Endothelial cell of umbilical vein (primary cell): ENCODE data around the gene FMN2.

Experiments used
- FOS ChIP-seq: IDR thresholded peaks from 2 replicates; pipeline ENCODE4 v1.6.1; 2011; ENCODE audit warnings: mild to moderate bottlenecking, low read length, moderate library complexity, borderline replicate concordance; ENCODE audit not compliant: insufficient read depth
- POLR2AphosphoS5 ChIP-seq: IDR thresholded peaks from 2 replicates; pipeline ENCODE4 v1.6.1; 2012; ENCODE audit warnings: low read depth, mild to moderate bottlenecking, control low read depth, low read length, moderate library complexity; ENCODE audit not compliant: insufficient read depth
- TF ChIP-seq, protein P1 (sequence below): IDR thresholded peaks from 2 replicates; pipeline ENCODE4 v1.6.1; 2011; ENCODE audit not compliant: insufficient read depth, insufficient read length
- TF ChIP-seq, protein P2 (sequence below), 2 donors: IDR thresholded peaks; 1 replicate in 1 of 2; 2 replicates in 1 of 2; pipeline ENCODE4 v1.5.1; 2011; ENCODE audit warnings: low read length in 2 of 2, mild to moderate bottlenecking in 2 of 2, moderate library complexity in 2 of 2, control low read depth in 1 of 2, inconsistent platforms in 1 of 2, low read depth in 1 of 2; ENCODE audit not compliant: insufficient read depth in 1 of 2; ENCODE audit errors: extremely low read depth in 1 of 2

DNA sequence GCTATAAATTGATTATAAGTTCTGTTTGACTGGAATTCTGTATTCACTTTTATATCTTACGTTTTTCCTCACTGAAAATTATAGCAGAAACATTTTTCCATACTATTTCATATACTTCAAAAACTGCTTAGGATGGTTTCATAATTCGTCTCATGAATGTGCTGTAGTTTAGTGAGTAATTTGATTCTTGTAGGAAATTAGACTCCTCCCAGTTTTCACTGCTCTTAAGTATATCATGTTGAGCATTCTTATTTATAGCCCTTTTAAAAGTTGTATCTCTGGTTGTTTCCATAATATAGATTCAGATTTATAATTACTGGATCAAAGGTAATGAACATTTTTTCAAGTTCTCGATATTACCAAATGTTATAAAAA lies 250.6 kb downstream of the FMN2 start:
- TF ChIP-seq, protein P1, sequence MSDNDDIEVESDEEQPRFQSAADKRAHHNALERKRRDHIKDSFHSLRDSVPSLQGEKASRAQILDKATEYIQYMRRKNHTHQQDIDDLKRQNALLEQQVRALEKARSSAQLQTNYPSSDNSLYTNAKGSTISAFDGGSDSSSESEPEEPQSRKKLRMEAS, result no peak
- TF ChIP-seq, protein P2, sequence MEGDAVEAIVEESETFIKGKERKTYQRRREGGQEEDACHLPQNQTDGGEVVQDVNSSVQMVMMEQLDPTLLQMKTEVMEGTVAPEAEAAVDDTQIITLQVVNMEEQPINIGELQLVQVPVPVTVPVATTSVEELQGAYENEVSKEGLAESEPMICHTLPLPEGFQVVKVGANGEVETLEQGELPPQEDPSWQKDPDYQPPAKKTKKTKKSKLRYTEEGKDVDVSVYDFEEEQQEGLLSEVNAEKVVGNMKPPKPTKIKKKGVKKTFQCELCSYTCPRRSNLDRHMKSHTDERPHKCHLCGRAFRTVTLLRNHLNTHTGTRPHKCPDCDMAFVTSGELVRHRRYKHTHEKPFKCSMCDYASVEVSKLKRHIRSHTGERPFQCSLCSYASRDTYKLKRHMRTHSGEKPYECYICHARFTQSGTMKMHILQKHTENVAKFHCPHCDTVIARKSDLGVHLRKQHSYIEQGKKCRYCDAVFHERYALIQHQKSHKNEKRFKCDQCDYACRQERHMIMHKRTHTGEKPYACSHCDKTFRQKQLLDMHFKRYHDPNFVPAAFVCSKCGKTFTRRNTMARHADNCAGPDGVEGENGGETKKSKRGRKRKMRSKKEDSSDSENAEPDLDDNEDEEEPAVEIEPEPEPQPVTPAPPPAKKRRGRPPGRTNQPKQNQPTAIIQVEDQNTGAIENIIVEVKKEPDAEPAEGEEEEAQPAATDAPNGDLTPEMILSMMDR (IDR thresholded peaks at IDR 0.05; ENCODE audit: extremely low read depth in 1 of 2, insufficient read depth in 1 of 2, low read depth in 1 of 2, low read length in 2 of 2), result no peak
- TF ChIP-seq POLR2AphosphoS5, result no peak
- no peak for TF ChIP-seq FOS
